GM21381 (cell line): ENCODE results near the gene BUB1B.

Experiments
- ATAC-seq: cut with Tn5 transposase; IDR thresholded peaks from one replicate; pipeline ENCODE4 v1.9.1; 2021; ENCODE audit warnings: mild to moderate bottlenecking, moderate library complexity; ENCODE audit not compliant: unreplicated experiment

The BUB1B gene

DNA sequence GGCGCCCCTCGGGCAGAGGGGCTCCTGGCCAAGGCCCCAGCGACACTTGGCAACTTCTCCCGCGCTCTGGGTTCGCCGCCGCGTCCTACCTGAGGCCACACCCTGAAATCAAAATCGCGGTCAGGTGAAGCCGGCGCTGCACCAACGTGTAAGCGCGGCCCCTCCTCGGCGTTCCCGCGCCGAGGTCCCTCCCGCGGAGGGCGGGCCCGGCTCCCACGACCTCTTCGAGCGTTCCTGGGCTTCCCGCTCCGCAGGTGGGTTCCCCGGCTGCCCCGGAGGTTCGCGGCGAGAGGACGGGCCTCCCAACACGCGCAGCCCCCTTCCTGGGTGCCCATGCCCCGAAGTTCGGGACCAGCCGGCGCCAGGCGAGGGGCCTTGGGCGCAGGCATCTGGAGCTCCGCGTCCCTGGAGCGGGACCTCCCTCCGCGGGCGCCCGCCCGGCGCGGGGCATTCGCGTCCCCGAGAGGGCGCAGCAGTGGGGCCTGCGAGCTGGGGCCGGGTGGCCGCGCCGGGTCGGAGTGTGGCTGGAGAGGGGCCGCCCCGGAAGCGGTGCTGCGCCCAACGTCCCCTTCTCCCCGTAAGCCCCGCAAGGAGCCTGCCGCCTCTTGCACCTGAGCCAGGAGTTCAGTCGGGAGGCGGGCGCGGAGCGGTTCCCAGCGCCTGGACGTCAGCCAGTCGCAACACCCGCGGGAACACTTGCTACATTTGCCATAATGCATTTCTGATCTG lies 91.7 kb downstream of the BUB1B start:
- ATAC-seq, result no peak

GRCh38 chr15:40253167-40253790 lies 92.4 kb downstream of the BUB1B start:
- no peak for ATAC-seq

DNA sequence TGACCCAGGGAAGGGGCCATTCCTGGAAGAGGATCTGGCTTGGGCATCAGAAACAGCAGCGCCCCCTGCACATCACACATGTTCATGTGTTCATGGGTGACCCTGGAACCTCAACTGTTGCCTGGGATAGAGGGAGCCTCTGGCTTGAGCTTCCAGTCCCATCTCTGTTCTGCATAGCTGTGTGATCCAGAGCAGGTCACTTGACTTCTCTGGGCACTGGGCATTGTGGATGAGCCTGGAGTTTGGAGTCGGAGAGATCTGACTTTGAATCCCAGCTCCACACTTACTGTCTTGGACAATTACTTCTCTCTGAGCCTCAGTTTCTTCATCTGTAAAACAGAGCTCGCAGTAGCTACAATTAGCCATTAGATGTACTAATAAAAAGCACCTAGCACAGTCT lies 93.6 kb downstream of the BUB1B start:
- no peak for ATAC-seq

DNA sequence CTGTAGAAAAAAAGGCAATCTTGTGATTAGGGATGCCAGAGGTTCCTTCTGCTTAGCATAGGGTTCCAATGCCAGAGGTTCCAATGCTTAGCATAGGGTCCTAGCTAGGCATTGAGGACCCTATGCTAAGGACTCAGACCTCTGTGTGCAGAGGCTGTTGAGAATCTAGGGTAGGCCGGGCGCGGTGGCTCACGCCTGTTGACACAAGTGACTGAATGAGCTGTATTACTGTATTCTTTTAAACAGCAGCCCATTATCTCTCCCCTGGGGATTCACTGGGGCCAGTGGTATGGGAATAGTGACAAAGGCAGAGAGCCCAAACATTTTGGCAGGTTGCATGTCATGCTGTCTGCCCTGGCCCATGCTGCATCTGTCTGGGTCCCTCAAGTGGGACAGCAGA lies 94.2 kb downstream of the BUB1B start:
- no peak for ATAC-seq

- no peak for ATAC-seq
Measured at GRCh38 chr15:40256638-40257235, 95.9 kb downstream of the BUB1B start.

DNA sequence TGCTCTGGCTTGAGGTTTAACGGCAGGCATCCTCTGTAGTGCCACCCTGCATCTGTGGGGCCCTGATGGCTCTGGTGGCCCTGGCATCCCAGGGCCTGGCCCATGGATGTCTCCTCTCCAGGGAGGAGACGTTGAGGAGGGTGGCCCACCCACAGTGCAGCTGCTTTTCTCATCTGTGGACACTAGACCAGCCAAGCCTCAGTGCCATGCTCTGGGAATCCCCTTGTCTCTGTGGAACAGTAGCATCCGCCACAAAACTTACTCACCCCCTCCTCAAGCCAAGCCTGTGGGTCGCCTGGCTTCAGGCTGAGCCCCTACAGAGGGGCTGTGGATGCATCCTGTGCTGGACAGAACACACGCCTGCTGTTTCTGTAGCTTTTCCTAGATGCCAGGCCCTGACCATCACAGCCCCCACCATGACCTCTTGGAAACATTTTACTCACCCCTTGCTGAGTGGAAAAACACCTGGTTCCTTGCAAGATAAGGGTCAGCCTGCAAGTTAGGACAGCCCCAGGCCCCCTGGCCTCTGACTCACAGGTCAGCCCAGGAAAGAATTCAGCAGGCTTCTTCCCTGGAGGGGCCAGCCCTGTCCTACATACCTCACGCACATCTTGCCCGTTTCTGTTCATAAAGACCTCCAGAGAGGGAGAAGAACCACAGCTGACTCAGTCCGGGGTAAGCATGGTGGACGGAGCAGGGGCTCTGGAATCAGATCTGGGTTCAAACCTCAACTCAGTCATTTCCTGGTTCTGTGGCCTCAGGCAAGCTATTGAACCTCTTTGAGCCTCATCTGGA lies 97.0 kb downstream of the BUB1B start:
- ATAC-seq, result no peak

- ATAC-seq, result no peak
Measured at GRCh38 chr15:40258544-40258943, 97.7 kb downstream of the BUB1B start.

DNA sequence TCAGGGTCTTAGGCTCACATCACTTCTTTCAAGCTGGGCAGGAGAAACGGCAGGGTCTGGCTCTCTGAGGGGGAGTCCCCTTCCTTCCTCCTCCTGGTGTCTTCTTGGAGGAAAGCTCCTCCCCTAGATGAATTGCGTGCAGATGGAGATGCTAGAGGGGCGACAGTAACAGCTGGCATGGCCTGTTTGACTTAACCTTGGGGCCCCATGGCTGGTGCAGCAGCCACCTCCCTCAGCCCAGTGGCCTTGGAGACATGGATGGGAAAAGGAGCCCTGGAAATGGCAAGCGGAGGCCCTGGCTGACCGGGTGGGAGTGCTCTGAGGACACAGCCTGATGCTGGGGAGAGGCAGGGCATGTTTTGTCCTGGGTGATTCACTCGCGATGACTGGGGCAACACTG lies 98.2 kb downstream of the BUB1B start:
- ATAC-seq, result no peak

GRCh38 chr15:40263024-40263754 lies 102.3 kb downstream of the BUB1B start:
- ATAC-seq, result no peak

GRCh38 chr15:40264321-40265153 lies 103.7 kb downstream of the BUB1B start:
- ATAC-seq, result no peak

GRCh38 chr15:40265355-40265754 lies 104.5 kb downstream of the BUB1B start:
- no peak for ATAC-seq

- no peak for ATAC-seq
Measured at GRCh38 chr15:40265875-40266274, 105.0 kb downstream of the BUB1B start.

DNA sequence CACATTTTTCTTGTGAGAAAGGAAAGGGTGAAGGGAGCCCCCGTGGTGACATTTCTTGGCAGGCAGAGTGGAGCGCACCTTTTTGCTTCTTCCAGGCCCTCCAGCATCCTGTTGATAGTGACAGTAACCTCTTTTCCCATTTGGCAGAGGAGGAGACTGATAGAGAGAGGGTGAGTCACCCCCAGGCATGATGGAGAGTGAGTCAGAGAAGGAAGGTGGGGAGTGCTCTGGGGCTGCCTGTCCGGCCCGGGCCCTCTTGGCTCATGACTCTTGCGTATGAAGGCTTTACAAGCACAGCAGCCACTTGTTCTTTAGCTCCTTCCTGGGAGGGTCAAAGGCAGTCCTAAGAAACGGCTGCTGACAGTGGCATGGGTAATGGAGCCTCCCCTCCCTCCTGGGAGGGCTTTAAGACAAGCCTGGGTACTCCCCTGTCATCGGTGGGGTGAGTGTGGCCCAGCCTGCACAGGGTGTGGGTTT lies 106.0 kb downstream of the BUB1B start:
- no peak for ATAC-seq

DNA sequence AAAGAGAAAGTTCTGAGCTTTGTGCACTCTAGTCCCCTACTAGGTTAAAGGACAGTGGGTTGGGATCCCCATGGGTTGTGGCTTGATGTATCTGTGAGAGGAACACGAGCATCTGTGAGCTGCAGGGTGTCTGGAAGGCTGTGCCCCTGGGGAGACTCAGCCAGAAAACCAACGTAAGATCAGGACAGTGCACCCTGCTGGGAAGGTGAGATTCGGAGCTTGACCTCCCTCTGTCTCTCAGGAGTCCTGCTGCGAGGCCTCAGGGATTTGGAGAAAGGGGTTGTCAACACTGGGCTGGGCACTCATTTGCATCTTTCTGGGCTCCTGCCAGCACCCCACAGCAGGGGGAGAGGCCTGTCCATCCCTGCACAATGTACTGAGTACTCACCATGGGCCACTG lies 106.8 kb downstream of the BUB1B start:
- no peak for ATAC-seq

GRCh38 chr15:40269604-40270003 lies 108.7 kb downstream of the BUB1B start:
- ATAC-seq, result no peak

GRCh38 chr15:40270246-40270995 lies 109.6 kb downstream of the BUB1B start:
- ATAC-seq, result no peak
